Retinal pigment epithelial cell (primary cell): ENCODE measurements around the gene NATD1.

ENCODE experiments used
- DNase-seq: peaks from one replicate; pipeline ENCODE4 v3.0.0-alpha.2; 2010; ENCODE audit warnings: low read depth
- H3K4me3 ChIP-seq: 2 replicates; pipeline ENCODE4 v1.5.1; 2011; ENCODE audit warnings: mild to moderate bottlenecking, low read length, control low read depth, moderate library complexity
- CTCF ChIP-seq: conservative IDR thresholded peaks from 2 replicates; pipeline ENCODE4 v1.5.1; 2011; ENCODE audit warnings: low read depth, low read length, control low read depth, inconsistent platforms

NATD1 gene

GRCh38 chr17:21223086-21223485, 30.1 kb downstream of the NATD1 start:
- DNase-seq, result no peak
- H3K4me3 ChIP-seq, result no peak overlapping the region
- no peak for TF ChIP-seq CTCF

DNA sequence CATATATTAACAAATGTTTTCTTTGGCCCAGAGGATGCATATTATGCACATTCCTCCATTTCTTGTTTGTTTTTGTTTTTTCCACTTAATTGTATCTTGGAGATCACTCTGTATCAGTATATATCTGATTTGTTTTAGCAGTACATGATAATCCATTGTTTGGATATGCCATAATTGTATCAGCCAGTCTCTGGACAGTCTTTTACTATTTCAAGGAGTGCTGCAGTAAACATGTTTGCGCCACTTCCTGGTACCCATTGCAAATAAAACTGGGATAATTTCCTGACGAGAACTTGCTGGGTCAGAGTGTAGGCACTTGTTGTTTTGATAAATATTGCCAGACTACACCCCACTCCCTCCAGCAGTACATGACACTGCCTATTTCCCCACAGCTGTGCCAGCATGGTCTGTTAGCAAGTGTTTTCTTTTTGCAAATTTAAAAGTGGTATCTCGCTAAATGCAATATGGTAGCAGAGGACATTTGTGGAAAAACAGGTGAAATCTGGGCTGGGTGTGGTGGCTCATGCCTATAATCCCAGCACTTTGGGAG, 34.3 kb downstream of the NATD1 start:
- H3K4me3 ChIP-seq, result no peak overlapping the region
- no peak for DNase-seq
- TF ChIP-seq CTCF, result no peak

GRCh38 chr17:21218101-21218500, 35.1 kb downstream of the NATD1 start:
- DNase-seq, result no peak
- no peak overlapping the region for H3K4me3 ChIP-seq
- no peak for TF ChIP-seq CTCF

DNA sequence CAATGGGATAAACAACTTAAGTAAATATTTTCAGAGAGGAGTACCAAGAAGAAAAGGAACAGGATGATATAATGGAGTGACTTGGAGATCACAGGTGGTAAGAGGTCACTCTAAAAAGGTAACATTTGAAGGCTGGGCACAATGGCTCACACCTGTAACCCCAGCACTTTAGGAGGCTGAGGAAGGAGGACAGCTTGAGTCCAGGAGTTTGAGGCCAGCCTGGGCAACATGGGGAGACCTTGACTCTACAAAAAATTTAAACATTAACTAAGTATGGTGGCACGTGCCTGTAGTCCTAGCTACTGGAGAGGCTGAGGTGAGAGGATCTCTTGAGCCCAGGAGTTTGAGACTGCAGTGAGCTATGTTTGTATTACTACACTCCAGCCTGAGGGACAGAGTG, 35.9 kb downstream of the NATD1 start:
- DNase-seq, result no peak
- TF ChIP-seq CTCF, result no peak

DNA sequence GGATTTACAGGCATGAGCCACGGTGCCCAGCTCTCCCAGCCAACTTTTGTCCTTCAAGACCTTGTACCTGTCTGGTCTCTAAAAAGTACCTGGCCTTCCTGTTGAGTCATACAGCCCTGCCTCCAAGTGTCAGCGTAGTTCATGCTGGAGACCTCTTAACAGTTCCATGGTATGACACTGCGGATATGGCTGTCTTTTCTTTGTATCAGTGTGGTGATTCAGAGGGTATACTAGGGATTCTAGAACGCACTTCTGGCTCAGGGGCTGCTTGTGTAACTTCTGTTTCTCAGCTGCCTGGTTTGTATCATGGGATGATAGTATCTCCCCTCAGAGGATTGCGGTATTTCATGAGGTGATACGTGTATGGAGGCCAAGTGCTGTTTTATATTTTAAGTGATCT, 37.3 kb downstream of the NATD1 start:
- TF ChIP-seq CTCF, result no peak
- H3K4me3 ChIP-seq, result no peak overlapping the region
- no peak for DNase-seq

More for the DNA sequence above, 35.9 kb downstream of the NATD1 start:
- H3K4me3 ChIP-seq, result no peak overlapping the region

DNA sequence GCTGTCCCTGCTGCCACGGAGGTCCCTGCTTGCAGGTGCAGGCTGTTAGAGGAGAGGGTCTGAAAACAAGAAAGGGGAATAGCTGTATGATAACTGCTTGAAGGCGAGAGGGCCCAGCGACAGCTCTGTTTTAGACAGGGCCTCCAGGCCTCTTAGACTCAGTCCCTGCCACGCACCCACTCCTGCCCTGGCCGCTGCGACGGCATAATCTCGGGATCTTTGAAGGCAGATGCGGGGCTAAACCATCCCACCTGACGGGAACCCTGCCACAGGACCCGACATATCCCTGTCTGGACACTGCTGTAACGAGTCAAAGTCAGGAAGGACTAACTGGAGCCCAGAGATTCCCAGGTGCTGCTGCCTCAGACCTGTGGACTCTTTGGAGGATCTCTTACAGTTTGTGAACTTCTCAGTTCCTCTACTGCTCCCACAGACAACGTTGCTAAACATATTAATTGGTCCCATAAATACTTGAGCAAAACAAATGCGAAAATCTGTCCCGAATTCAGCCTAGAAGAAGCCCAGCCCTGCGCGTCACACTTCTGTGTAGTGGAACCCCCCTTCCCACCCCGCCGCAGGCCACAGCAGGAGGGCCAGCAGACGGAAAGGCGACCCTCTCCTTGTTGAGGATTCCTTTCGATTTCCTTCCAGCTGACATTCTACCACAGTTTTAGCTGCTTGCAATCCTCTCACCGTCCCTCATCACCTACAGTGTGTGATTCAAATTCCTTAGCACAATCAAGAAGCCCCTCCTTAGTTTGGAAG, 38.3 kb downstream of the NATD1 start:
- H3K4me3 ChIP-seq, result peak overlapping the region; percentile 93
- DNase-seq, result no peak
- no peak for TF ChIP-seq CTCF
